Measurements from ENCODE around the gene FCHO2. TPM values are rescaled to one million over a fixed set of nuclear protein-coding genes. Genes with fewer than 3 reads are reported as not detected.

FCHO2 gene
- total RNA-seq, 1 experiment from 2014 or later, result 4.1 TPM

DNA sequence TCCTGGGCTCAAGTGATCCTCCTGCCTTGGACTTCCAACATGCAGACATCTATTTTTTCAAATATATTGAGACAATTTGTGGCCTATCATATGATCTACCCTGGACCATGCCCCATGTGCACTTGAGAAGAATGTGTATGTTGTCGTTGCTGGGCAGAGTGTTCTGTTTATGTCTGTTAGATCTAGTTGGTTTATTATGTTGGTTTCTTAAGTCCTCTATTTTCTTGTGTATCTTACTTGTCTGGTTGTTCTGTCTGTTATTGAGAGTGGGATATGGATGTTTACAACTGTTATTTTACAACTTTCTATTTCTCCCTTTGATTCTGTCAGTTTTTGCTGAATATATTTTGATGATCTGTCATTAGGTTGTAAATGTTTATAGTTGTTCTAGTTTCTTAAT lies 154.3 kb downstream of the FCHO2 start:
- no peak for DNase-seq (ENCODE audit: low spot score)

- DNase-seq (ENCODE audit: low spot score), result no peak
Observed at GRCh38 chr5:73111536-73111935, 155.7 kb downstream of the FCHO2 start.

DNA sequence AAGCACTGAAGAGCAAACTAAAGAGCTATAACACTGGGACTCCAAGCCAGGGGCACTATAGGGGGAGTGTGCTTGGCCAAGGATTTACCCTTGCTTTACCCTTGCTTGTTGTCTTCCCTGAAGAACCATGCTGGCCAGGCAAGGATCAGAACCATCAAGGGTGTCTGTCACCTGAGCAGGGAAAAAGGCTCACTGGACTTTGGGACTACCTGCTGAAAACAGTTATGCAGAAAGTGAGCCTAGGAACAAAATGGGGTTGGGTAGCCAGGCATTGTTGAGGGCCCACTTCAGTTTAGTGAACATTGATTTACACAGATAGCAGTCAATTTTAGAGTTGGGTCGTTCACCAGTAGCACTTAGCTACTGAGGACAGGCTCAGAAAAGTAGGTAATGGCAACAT lies 156.5 kb downstream of the FCHO2 start:
- no peak for DNase-seq (ENCODE audit: low spot score)

- DNase-seq (ENCODE audit: low spot score), result no peak
Observed at GRCh38 chr5:73114044-73114688, 158.3 kb downstream of the FCHO2 start.

DNA sequence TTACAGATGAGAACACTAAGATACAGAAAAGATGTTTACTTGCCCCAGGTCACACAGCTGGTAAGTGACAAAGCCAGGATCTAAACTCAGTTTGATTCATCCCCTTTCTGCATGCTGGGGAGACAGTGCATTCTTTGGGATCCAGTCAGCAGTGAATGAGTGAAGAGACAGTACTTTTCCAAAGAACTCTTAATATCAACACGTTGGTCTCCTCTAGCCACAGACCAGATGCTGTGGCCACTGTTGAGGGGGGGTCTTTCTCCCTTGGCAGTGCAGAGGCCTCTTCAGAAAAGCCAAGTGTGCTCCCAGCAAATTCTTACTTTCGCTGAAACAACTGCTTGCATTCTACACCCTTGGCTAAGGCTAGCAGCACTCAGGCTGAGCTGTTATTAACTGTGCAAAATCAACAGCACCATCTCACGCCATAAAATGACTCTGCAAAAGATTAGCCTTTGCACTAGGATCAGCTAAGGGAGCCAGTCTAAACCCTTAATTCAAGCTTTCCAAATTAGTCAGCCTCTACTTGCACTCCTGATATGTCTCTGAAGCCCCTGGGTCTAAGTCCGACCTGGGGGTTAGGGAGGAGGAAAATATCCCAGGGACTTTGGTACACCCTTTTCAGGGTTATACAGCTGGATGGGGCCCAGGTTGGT lies 159.7 kb downstream of the FCHO2 start:
- peak; percentile 78 for DNase-seq (ENCODE audit: low spot score)

DNA sequence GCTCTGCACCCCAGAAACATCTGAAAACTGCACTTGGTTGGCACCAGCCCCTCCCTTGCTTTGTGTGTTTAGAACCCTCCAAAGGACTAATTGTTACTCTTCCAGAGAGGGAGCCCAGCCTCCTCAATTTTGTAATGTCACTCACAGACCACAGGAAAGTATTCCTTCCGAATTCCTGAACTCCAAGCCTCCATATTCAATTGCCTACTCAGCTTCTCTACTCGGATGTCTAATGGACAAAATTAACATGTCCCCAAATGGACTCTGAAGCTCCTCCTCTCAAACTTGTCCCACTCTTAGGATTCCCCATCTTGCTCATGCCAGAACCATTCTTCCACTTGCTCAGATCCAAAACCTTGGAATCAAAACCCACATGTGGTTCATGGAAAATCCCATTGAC lies 160.7 kb downstream of the FCHO2 start:
- no peak for DNase-seq (ENCODE audit: low spot score)

DNA sequence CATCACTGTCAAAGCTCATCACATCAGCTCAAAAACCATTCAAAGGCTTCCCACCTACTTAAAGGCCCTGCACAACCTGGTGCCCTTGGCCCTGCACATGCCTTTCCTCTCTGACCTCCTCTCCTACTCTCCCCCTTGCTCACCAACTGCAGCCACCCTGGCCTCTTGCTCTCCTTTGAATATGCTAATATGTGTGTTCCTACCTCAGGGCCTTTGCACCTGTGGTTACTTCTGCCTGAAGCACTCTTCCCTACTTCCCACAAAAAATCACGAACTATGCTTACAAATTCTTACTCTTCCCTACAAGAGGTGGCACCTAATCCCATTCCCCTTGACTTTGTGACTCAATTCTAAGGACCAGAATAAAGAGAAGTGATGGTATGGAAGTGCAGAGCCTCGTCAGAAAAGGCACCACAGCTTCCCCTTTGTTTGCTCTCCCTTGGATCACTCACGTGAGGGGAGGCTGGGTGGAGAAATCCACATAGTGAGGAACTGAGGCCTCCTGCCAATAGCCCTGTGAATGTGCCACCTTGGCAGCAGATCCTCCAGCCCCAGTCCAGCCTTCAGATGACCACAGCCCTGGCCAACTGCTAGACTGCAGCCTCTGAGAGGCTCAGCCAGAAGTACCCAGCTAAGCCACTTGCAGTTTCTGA lies 161.4 kb downstream of the FCHO2 start:
- no peak for DNase-seq (ENCODE audit: low spot score)

DNA sequence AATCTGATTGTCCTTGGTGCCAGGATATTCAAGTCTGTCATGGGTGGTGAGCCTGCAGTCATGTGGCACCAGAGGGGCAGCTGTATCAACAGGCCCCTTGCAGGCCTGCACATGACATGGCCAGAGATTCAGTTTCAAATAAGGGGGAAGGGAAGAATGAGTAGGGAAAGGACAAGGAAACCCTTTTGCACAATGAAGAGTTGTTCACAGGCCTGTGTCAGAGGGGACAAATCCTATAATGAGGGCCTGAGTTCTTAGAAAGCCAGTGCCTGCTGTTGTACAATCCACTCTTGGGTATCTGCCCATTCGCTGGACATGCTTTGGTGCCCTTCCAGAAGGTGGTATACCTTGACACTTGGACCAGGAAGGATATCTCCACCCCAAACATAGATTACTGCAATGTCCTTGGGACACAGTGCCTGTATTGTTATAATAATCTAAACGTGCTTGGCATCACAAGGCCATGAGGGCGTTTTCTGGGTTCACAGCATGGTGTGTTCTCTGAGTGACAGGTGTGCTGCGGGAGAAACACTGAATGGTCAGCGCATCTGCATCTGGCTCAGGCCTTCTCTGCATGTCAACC lies 162.6 kb downstream of the FCHO2 start:
- no peak for DNase-seq (ENCODE audit: low spot score)

DNA sequence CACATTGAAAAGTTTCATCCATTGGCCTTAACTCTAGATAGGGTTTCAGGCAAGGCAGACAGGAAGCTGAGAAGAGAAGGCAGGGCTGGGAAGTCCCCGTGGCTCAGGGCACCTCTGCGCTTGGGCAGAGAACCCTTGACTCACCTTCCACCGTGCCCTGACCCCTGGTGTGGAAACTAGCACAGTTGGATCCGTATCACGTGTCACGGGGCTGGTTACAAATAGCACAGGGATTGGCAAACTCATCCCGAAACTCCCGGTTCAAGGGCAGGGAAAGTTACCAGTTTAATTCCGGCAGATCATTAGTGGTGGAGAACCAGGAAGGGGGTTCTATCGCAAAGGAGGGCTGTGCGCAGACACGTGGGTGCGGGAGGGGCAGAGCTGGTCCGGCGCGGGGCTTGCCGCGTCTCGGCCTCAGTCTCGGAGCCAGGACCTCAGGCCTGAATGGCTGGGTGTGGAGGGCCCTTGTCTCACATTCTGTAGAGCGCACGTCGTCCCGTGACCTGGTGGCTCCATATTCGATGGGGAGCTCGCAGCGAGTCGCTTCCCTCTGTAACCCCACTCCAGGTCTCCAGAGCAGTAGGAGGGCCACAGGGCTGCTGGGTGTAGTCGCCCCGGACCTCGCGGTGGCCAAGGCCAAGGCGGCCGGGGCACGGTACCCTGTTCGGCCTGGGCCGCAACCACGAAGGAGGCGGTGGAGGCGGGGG lies 163.8 kb downstream of the FCHO2 start:
- no peak for DNase-seq (ENCODE audit: low spot score)

DNA sequence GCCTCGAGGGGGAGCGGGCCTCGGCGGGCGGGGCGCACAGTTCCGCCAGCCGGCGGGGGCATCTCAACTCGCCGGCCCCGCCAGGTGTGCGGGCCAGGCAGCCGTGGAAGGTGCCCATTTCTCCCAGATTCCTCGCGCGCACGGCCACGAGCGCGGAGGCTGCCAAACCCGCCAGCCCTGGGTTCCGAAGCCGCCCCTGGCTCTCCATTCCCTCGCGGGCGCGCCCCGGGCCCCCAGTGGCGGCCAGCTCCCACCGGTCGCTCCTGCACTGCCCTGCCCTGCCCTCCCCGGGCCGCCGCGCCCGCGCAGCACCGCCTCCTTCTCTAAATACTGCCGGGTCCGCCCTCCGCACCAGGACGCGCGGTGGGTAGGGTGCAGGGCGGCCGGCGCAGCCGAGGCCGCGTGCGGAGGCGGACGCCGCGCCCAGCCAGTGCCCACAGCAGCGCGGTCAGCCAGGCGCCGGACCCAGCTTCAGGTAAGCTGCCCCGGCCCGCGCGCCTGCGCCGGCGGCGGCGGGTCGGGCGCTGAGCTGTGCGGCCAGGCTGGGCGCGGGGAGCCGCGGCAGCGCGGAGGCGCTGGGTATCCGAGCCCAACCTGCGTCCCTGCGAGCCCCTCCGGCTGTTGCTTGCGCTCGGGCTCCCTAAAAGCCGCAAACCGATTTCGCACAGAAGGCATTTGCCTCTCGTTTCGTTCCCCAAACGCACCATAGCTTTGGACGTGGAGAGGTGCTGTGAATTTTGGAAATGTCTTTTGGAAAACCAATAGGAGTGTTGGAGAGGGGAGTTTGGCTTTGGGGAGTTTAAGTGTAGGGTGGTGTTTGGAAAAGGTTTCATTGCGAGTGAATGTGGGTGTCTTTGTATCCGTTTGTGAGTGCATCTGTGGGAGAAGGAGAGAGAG lies 164.6 kb downstream of the FCHO2 start, which contains the start of gene TMEM171:
Gene TMEM171, plus strand, starts transcription at position 354 of the 897 bp plus-strand sequence. CDS start 2,799 bp downstream, outside the sequence.
- DNase-seq (ENCODE audit: low spot score), result no peak

GRCh38 chr5:73121119-73121463 lies 165.2 kb downstream of the FCHO2 start:
- no peak for DNase-seq (ENCODE audit: low spot score)

DNA sequence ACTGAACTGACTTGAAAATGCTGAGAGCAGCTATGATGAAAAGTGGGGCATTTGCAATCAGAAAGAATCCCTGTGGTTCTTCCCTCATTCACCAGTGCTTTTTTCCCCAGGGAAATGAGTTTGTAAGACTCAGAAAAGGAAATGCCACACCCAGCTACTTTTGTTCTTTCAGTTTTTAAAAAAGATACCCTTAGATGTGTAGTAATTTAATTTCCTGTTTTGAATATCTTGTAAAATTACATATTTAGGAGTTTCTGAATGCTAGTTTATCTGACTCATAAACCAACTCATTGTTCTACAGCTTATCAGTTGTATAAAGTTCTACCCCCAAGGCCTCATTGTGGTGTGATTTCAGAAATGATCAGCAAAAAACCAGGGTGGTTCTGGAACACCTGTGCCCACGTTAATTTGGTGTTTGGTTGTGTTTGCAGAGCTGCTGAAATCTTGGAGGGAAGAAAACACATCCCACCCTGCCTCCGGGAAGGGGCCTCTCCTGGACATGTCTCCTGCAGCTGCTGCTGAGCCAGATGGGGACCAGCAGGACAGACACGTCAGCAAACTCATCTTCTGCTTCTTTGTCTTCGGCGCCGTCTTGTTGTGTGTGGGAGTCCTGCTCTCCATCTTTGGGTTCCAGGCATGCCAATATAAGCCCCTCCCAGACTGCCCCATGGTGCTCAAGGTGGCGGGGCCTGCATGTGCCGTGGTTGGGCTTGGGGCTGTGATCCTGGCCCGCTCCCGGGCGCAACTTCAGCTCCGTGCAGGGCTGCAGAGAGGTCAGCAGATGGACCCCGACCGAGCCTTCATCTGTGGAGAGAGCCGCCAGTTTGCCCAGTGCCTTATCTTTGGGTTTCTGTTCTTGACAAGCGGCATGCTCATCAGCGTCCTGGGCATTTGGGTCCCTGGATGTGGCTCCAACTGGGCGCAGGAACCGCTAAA lies 167.3 kb downstream of the FCHO2 start:
- no peak for DNase-seq (ENCODE audit: low spot score)

DNA sequence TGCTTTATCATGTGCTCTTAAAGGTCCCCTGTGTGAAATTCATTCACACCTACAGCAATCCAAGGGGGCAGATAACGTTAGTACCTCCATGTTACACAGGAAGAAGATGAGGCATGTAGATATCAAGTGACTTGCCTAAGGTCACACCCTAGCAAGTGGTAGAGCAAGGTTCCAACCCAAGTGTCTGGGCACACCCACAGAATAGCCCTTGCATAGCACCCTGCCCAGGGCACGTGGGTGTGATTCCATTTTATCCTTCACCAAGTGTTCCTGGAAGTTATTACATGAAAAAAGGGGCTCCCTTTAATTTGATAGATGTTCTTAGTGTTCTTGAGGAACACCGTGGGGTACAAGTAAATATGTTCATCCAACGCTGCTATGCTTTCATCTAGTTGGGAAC lies 169.4 kb downstream of the FCHO2 start:
- no peak for DNase-seq (ENCODE audit: low spot score)

- no peak for DNase-seq (ENCODE audit: low spot score)
Observed at GRCh38 chr5:73126381-73126780, 170.5 kb downstream of the FCHO2 start.

DNA sequence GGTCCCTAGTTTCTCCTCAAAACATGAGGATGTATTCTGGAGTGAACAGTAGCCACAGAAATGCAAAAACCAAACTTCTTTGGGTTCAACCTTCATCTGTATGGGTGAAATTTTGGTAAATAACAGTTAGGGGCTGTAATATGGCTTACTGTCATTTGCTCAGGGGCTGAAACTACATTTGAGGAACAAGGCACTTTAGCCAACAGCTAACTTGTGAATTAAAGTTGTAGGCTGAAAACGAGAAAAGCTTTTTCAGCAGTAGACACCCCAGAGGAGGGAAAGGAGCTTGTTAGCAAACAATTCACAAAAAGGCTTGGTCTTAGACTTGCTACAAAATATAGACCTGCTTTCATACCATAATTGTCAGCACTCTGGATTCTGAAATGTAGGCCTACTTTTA lies 171.1 kb downstream of the FCHO2 start:
- no peak for DNase-seq (ENCODE audit: low spot score)

DNA sequence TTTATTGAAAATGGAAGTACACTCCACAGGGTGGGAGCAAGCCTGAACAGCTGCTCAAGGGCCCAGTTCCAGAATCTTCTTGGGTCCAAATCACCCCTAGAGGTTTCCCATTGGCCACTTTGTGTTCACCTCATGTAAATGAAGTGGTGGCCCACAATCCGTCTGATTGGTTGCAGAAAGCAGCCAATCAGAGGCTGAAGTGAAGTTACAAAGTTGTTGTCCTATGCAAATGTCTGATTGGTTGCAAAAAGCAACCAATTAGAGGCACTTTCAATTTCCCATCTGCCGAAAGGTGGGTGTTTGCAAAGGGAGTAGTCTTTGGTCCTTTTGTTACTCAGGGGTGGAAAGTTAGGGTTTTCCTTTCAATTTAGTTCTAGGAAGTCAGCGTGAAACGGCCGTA lies 173.3 kb downstream of the FCHO2 start:
- no peak for DNase-seq (ENCODE audit: low spot score)

DNA sequence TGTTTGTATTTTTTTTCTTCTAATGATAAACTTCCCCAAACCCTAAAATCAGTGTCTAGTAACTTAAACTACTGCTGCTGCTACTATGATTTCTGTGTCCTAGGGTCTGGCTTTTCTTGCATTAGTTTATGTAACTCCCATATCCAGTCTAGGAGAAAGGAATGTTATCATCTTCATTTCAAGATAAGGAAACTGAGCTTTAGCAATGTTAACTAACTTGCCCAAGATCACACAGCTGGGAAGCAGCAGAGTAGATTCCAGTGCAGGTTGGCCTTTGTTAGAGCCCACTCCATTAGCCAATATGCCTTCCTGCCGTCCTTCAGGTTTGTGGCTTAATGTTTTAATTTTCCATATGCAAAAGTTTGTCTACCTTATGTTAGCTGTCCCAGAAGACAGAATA lies 175.0 kb downstream of the FCHO2 start:
- DNase-seq (ENCODE audit: low spot score), result no peak

- no peak for DNase-seq (ENCODE audit: low spot score)
Observed at GRCh38 chr5:73131711-73132425, 176.0 kb downstream of the FCHO2 start.

DNA sequence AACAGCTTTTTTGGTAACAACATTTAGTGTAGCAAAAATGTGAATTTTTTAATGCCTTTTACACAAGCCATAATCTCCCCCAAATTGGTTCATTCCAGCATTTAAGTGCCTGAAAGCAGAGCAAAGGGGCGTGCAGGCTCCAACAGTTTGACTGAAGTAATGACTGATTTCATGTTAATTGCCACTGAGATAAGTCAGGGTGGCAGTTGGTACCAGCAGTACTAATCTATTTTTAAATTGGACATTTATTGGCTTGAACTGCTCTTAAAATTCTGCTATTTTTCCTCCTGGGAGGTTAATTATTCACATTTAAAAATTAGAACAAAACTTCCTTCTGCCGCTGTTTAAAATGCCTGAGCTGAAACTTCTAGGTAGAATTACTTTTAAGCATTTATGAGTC lies 176.9 kb downstream of the FCHO2 start:
- no peak for DNase-seq (ENCODE audit: low spot score)
